GM21723 (cell line): ENCODE measurements around the gene PCK2.
"Not testable (repeated sequence)": the region's sequence is repeated elsewhere in the genome, so short reads cannot be mapped to it uniquely, and the experiment has no call there.

Experiments
- ATAC-seq: cut with Tn5 transposase; IDR thresholded peaks from one replicate; pipeline ENCODE4 v1.9.1; 2021; ENCODE audit warnings: mild to moderate bottlenecking, moderate library complexity; ENCODE audit not compliant: unreplicated experiment

The PCK2 gene

GRCh38 chr14:24093207-24093900 is 757 bp upstream of the PCK2 start:
- ATAC-seq = no peak

- ATAC-seq = peak; percentile 7
Observed at GRCh38 chr14:24094841-24095270, 745 bp downstream of the PCK2 start.

GRCh38 chr14:24095271-24096068 is 1.4 kb downstream of the PCK2 start:
- ATAC-seq = peak; percentile 72

GRCh38 chr14:24096545-24097181 is 2.6 kb downstream of the PCK2 start:
- no peak for ATAC-seq

GRCh38 chr14:24098229-24098926 is 4.3 kb downstream of the PCK2 start:
- ATAC-seq = no peak

- ATAC-seq = no peak
Observed at GRCh38 chr14:24098927-24099813, 5.1 kb downstream of the PCK2 start.

- no peak for ATAC-seq
Observed at GRCh38 chr14:24100197-24100981, 6.3 kb downstream of the PCK2 start.

- ATAC-seq = no peak
Observed at GRCh38 chr14:24100982-24101494, 6.9 kb downstream of the PCK2 start.

- no peak for ATAC-seq
Observed at GRCh38 chr14:24102357-24103048, 8.4 kb downstream of the PCK2 start.

- ATAC-seq = no peak
Observed at GRCh38 chr14:24103451-24103850, 9.3 kb downstream of the PCK2 start.

- ATAC-seq = not testable (repeated sequence)
Observed at GRCh38 chr14:24105609-24106239, 11.6 kb downstream of the PCK2 start.

- no peak for ATAC-seq
Observed at GRCh38 chr14:24106672-24107271, 12.7 kb downstream of the PCK2 start.

- ATAC-seq = peak; percentile 37
Observed at GRCh38 chr14:24108336-24108874, 14.3 kb downstream of the PCK2 start.

GRCh38 chr14:24110060-24110459 is 15.9 kb downstream of the PCK2 start:
- ATAC-seq = no peak

GRCh38 chr14:24110523-24110922 is 16.4 kb downstream of the PCK2 start:
- no peak for ATAC-seq

- ATAC-seq = no peak
Observed at GRCh38 chr14:24113379-24113800, 19.3 kb downstream of the PCK2 start.

GRCh38 chr14:24113801-24114531 is 19.9 kb downstream of the PCK2 start:
- ATAC-seq = peak; percentile 39
